ENCODE results near the gene IRX5. TPM values are rescaled to one million over a fixed set of nuclear protein-coding genes. Genes with fewer than 3 reads are reported as not detected.

Gene IRX5
- polyA plus RNA-seq, 1 experiment = not detected

DNA sequence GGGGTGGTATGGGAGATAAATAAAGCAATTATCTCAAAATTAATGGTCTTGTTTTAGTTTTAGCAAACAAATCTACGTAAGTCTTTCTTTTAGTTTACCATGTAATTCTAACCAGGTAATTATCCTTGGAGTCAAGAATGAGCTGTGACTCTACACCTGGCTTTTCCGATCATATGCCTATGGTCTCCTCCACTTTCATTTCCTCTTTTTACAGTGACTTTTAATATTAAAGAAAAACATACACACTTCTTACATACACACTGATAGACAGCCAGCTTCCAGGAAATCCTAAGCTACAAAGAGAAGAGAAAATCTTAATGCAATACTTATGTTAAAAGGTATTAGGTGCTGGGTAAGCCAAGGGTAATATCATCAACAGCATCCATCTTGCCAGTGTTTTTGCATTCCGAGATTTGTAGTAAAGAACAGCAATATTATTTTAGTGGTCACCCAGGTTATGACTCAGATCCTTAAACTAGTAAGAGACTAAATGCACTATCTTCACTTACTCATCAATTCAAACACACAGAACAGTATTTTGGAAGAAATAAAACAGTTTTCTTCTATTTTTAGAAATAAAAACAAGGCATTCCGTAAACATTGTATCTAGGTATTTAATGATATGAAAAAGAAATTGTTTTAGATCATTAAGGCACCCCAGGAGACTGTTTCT lies 4.4 kb upstream of the IRX5 start:
- TF ChIP-seq, protein P1, sequence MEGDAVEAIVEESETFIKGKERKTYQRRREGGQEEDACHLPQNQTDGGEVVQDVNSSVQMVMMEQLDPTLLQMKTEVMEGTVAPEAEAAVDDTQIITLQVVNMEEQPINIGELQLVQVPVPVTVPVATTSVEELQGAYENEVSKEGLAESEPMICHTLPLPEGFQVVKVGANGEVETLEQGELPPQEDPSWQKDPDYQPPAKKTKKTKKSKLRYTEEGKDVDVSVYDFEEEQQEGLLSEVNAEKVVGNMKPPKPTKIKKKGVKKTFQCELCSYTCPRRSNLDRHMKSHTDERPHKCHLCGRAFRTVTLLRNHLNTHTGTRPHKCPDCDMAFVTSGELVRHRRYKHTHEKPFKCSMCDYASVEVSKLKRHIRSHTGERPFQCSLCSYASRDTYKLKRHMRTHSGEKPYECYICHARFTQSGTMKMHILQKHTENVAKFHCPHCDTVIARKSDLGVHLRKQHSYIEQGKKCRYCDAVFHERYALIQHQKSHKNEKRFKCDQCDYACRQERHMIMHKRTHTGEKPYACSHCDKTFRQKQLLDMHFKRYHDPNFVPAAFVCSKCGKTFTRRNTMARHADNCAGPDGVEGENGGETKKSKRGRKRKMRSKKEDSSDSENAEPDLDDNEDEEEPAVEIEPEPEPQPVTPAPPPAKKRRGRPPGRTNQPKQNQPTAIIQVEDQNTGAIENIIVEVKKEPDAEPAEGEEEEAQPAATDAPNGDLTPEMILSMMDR (IDR thresholded peaks at IDR 0.05; ENCODE audit: low read depth, low read length) = no peak
- Histone ChIP-seq H3K27ac (ENCODE audit: low read depth, low read length) (no peak overlapping the region), H3K9me3 (ENCODE audit: control insufficient read depth, insufficient read depth, low read length) (peaks cover 15% of the 10 kb centered on the region), H3K27me3 (ENCODE audit: control insufficient read depth, insufficient read depth, low read length) (peaks cover 34% of the 10 kb centered on the region), H3K4me3 (ENCODE audit: low read depth, low read length) (no peak overlapping the region)
- ChIA-PET POLR2A (no interaction called here), CTCF (interaction anchor here (0.5 kb wide), 1 partner anchor 533 kb away, joined by 3 read pairs; no protein-coding TSS in a partner anchor)
- DNase-seq (ENCODE audit: low read depth, low spot score) = no peak

DNA sequence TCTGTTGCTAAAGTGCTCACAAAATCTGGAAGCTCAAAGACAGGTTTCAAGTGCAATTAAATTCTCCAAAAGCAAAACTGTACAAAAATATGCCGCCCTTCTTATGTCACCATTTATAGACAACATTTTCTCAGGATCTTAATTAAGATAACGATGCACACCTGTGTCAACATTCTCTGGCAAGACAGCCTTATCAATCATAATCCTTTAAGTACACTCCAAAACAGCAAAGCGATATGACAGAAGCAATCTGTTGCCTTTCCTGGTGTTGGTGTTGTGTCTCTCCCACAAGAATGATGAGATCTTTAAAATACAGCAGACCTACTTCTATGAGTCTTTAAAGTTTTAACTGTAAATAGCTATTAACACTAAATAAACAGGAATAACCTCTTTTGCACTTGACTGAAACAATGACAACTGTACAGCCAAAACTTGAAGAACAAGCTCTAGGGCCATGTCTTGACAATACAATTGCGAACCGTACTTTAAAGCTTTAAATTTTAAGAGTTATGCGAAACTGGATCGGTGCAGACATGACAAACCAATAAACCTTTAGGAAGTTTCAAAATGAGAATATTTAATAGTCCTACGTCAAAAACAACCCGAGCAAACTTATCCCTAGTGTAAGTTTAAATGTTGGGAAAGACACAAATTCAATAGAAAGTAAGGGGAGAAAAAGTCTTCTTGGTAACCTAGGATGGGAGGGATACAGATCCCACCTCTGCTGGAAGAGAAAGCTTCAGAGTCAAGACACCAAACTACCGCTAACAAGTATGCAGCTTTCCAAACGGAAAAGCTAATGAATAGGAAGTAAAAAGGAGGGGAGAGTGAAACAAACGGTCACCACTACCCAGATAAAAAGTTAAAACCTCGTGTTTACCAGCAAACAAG lies 3.3 kb upstream of the IRX5 start:
- ChIA-PET CTCF (interaction anchor here (0.5 kb wide), 1 partner anchor 81 kb away, joined by 3 read pairs; no protein-coding TSS in a partner anchor), POLR2A (no interaction called here)
- DNase-seq (ENCODE audit: low read depth, low spot score) = no peak
- H3K9me3 ChIP-seq (ENCODE audit: control insufficient read depth, insufficient read depth, low read length) = peaks cover 21% of the 10 kb centered on the region
- TF ChIP-seq, protein P1 (IDR thresholded peaks at IDR 0.05; ENCODE audit: low read depth, low read length) = no peak
- H3K27ac ChIP-seq (ENCODE audit: low read depth, low read length) = no peak overlapping the region
- peak overlapping the region; percentile 4; the same call in 1 of the 2 replicates for H3K4me3 ChIP-seq (ENCODE audit: low read depth, low read length)
- peaks cover 44% of the 10 kb centered on the region for H3K27me3 ChIP-seq (ENCODE audit: control insufficient read depth, insufficient read depth, low read length)

DNA sequence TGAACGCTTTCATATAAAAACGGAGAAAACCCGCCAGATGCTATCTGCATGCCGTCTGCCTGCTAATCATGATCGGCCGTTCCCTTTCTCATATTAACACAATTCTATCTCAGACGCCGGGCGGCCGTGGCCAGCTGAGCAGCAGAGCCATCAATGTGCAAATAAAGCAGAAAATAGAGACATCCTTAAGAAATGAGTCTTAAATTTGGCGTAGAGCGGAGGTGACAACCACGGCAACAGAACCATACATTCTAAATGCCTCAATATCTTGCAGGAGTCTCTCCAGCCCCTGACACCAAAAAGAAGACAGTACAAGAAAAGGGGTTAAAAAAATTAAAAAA lies 2.7 kb upstream of the IRX5 start:
- no peak overlapping the region; the same call in 1 of the 2 replicates for H3K4me3 ChIP-seq (ENCODE audit: low read depth, low read length)
- POLR2A ChIA-PET = no interaction called here
- no peak overlapping the region for H3K27ac ChIP-seq (ENCODE audit: low read depth, low read length)
- DNase-seq (ENCODE audit: low read depth, low spot score) = no peak
- peaks cover 50% of the 10 kb centered on the region for H3K27me3 ChIP-seq (ENCODE audit: control insufficient read depth, insufficient read depth, low read length)
- CTCF ChIA-PET = no interaction called here
- TF ChIP-seq, protein P1 (IDR thresholded peaks at IDR 0.05; ENCODE audit: low read depth, low read length) = no peak
- peaks cover 22% of the 10 kb centered on the region for H3K9me3 ChIP-seq (ENCODE audit: control insufficient read depth, insufficient read depth, low read length)

DNA sequence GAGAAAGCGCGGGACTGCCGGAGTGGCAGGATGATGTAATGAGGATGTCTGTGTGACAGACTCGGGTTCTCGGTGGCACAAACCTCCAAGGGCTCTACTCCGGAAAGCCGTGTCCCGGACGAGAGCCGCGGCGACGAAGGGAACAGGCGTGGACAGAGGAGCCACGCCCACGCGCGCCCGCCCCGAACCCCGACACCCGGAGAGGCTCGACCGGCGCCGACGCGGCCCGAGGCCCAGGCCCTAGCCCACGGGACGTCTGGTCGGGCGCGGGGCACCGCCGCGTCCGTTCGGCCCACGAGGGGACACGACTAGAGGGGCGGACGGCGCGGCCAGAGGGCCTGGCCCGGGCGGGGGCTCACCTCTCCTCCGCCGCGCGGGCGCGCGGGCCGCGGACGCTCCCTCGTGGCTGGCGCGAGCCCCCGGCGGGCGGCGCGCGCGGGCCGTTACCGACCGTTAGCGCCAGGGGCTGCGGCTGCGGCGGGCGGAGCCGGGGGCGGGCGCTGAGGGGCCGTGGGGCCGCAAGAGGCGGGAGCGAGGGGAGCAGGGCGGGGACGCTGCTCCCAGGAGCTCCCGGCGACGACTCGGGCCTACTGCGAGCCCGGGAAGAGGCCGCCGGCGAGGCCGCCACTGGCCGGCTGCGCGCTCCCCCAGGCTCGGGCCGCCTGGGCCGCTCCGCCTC lies 2.1 kb upstream of the IRX5 start:
- Histone ChIP-seq H3K27me3 (ENCODE audit: control insufficient read depth, insufficient read depth, low read length) (peaks cover 53% of the 10 kb centered on the region), H3K4me3 (ENCODE audit: low read depth, low read length) (peak overlapping the region; percentile 51), H3K27ac (ENCODE audit: low read depth, low read length) (no peak overlapping the region), H3K9me3 (ENCODE audit: control insufficient read depth, insufficient read depth, low read length) (peaks cover 22% of the 10 kb centered on the region)
- ChIA-PET CTCF (no interaction called here), POLR2A (no interaction called here)
- TF ChIP-seq, protein P1 (IDR thresholded peaks at IDR 0.05; ENCODE audit: low read depth, low read length) = no peak
- DNase-seq (ENCODE audit: low read depth, low spot score) = no peak

All from AG04450 (cell line).